ENCODE results near the gene ESYT2. TPM values are rescaled to one million over a fixed set of nuclear protein-coding genes. Genes with fewer than 3 reads are reported as not detected.

ESYT2 gene
- total and polyA plus RNA-seq, 4 donors: 4.9 to 31.7 (median 17.2) TPM

DNA sequence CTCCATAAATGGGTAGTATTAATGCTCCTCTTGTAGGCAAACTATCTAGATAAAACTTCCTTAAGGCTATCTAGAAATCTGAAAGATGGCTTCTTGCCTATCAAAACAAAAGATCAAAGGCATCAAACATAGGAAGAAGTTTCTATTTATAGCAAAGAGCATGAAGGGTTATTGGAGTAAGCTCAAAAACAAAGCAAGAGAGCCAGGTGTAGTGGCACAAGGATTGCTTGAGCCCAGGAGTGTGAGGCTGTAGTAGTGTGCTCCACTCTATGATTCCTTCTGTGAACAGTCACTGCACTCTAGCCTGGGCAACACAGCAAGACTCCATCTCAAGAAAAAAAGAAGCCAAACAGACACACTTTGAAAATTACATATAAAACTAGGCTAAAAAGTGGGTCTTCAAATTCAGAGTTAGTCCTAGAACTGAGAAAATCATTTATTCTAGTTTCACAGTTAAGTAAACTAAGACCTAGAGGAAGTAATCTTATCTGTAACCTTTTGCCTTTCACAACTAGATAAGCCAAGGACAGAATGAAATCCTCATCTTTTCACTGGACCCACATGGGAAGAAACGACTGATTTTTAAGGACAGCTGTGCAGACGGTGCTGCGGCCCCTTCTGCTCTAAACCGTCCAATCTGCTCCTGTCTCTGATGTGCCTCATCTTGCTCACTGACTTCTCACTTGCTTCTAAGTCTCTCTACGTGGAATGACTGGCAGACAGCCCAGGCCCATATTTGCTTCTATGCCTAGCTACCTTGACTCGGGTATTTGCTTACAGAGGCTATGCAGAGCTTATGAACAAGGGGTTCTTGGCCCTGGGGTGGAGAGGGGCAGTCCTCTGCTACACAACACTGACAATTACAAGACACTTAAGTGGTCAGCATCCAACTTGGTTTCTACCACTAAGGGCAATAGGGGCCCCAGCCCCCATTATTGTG, 50.0 kb downstream of the ESYT2 start:
- H3K36me3 ChIP-seq (ENCODE audit: control insufficient read depth in 4 of 4, insufficient read depth in 3 of 4, low read depth in 1 of 4, low read length in 3 of 4): peaks cover 0 to 38% (median 25%) of the 10 kb centered on the region in 4 donors
- no peak overlapping the region for H3K9ac ChIP-seq (ENCODE audit: low read depth in 1 of 2, low read length in 2 of 2)
- no peak overlapping the region for H3K4me3 ChIP-seq (ENCODE audit: low read depth in 1 of 3, low read length in 3 of 3)
- H3K9me3 ChIP-seq (ENCODE audit: control insufficient read depth in 4 of 4, low read length in 3 of 4): peaks cover 0 to 2% (median 0%) of the 10 kb centered on the region in 4 donors
- no peak overlapping the region for H3K27ac ChIP-seq (ENCODE audit: low read depth in 1 of 2, low read length in 2 of 2)
- H3K27me3 ChIP-seq (ENCODE audit: control insufficient read depth in 4 of 4, insufficient read depth in 4 of 4, low read length in 3 of 4): no peaks in the 10 kb centered on the region
- H3K4me1 ChIP-seq (ENCODE audit: control insufficient read depth in 4 of 4, insufficient read depth in 4 of 4, low read length in 3 of 4): no peaks in the 10 kb centered on the region
- DNase-seq (ENCODE audit: low spot score): no peak
- TF ChIP-seq RAD21 (IDR thresholded peaks at IDR 0.05) (no peak), NR2F2 (IDR thresholded peaks at IDR 0.05) (no peak), GABPA (IDR thresholded peaks at IDR 0.05 in 1 of 2, conservative IDR thresholded peaks at IDR 0.05 in 1 of 2) (no peak), FOXA1 (IDR thresholded peaks at IDR 0.05) (no peak), JUND (IDR thresholded peaks at IDR 0.05) (no peak), ATF3 (IDR thresholded peaks at IDR 0.05) (no peak), FOXA2 (IDR thresholded peaks at IDR 0.05) (no peak), YY1 (IDR thresholded peaks at IDR 0.05) (no peak), TAF1 (conservative IDR thresholded peaks at IDR 0.05) (no peak), RXRA (IDR thresholded peaks at IDR 0.05) (no peak), ZBTB33 (IDR thresholded peaks at IDR 0.05) (no peak), HNF4A (conservative IDR thresholded peaks at IDR 0.05) (no peak), EGR1 (IDR thresholded peaks at IDR 0.05; ENCODE audit: low read depth in 2 of 2) (no peak), HNF4G (IDR thresholded peaks at IDR 0.05) (no peak), SP1 (IDR thresholded peaks at IDR 0.05) (no peak), REST (IDR thresholded peaks at IDR 0.05) (no peak)
- TF ChIP-seq, protein P1, sequence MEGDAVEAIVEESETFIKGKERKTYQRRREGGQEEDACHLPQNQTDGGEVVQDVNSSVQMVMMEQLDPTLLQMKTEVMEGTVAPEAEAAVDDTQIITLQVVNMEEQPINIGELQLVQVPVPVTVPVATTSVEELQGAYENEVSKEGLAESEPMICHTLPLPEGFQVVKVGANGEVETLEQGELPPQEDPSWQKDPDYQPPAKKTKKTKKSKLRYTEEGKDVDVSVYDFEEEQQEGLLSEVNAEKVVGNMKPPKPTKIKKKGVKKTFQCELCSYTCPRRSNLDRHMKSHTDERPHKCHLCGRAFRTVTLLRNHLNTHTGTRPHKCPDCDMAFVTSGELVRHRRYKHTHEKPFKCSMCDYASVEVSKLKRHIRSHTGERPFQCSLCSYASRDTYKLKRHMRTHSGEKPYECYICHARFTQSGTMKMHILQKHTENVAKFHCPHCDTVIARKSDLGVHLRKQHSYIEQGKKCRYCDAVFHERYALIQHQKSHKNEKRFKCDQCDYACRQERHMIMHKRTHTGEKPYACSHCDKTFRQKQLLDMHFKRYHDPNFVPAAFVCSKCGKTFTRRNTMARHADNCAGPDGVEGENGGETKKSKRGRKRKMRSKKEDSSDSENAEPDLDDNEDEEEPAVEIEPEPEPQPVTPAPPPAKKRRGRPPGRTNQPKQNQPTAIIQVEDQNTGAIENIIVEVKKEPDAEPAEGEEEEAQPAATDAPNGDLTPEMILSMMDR (IDR thresholded peaks at IDR 0.05; ENCODE audit: low read depth, low read length, missing input control): no peak
- TF ChIP-seq, protein P2, sequence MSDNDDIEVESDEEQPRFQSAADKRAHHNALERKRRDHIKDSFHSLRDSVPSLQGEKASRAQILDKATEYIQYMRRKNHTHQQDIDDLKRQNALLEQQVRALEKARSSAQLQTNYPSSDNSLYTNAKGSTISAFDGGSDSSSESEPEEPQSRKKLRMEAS (IDR thresholded peaks at IDR 0.05): no peak
- 68% methylated on average over 6 of the region's 6 CpGs for WGBS
